ENCODE results near the gene RNF144A.

DNA sequence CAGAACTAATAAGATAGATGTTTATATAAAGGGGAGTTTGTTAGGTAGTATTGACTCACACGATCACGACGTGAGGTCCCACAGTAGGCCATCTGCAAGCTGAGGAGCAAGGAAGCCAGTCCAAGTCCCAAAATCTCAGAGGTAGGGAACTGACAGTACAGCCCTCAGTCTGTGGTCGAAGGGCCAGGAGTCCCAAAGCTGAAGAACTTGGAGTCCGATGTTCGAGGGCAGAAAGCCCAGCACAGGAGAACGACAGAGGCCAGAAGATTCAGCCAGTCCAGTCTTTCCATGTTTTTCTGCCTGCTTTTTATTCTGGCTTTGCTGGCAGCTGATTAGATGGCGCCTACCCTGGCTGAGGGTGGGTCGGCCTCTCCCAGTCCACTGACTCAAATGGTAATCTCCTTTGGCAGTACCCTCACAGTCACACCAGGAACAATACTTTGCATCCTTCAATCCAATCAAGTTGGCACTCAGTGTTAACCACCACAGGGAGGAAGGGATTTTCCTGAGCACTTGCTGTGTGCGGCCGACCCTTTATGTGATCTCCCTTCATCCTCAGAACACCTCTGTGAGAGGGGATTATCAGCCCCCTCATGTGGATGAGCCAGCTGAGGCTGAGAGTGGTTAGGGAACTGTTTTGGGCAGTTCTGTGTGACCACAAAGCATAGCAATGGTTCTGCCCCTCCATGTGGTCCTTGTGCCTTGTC is 78.3 kb downstream of the RNF144A start:
- no peak for TF ChIP-seq POLR2A (IDR thresholded peaks at IDR 0.05)
- TF ChIP-seq, protein P1, sequence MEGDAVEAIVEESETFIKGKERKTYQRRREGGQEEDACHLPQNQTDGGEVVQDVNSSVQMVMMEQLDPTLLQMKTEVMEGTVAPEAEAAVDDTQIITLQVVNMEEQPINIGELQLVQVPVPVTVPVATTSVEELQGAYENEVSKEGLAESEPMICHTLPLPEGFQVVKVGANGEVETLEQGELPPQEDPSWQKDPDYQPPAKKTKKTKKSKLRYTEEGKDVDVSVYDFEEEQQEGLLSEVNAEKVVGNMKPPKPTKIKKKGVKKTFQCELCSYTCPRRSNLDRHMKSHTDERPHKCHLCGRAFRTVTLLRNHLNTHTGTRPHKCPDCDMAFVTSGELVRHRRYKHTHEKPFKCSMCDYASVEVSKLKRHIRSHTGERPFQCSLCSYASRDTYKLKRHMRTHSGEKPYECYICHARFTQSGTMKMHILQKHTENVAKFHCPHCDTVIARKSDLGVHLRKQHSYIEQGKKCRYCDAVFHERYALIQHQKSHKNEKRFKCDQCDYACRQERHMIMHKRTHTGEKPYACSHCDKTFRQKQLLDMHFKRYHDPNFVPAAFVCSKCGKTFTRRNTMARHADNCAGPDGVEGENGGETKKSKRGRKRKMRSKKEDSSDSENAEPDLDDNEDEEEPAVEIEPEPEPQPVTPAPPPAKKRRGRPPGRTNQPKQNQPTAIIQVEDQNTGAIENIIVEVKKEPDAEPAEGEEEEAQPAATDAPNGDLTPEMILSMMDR (IDR thresholded peaks at IDR 0.05) = no peak
